Suprapubic skin (tissue), 4 donors: Measurements from ENCODE around the gene MICB.

Experiments
- EP300 ChIP-seq: sonication (generic); formaldehyde crosslinking; IDR thresholded peaks from one replicate; pipeline ENCODE4 v1.6.1; 2017; ENCODE audit warnings: antibody characterized with exemption
- POLR2AphosphoS5 ChIP-seq, 3 donors: sonication (generic); formaldehyde crosslinking; IDR thresholded peaks; one replicate each; pipeline ENCODE4 v1.6.1; 2017; ENCODE audit warnings: antibody characterized with exemption in 3 of 3

DNA sequence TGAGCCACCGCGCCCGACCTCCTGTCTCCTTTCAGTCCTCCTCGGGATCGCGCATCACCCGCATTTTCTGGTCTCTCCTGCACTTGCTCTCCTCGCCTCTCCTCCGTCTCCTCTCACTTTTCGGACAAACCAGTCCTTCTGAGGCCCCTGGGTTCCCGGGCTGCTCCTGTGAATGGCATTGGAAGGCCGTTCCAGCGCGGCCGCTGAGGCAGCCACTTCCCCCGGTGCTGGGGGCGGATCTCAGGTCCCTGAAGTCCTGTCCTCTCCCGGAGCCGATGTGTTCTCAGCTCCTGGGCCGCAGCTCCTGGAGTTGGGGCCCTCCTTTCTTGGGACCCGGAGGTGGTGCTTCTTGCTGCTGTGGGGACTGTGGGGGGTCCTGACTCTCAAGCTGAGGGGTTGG, 803 bp downstream of the MICB start:
- TF ChIP-seq POLR2AphosphoS5 (IDR thresholded peaks at IDR 0.05), result no peak
- no peak for TF ChIP-seq EP300
